ENCODE results near the gene COQ3.

COQ3 gene

DNA sequence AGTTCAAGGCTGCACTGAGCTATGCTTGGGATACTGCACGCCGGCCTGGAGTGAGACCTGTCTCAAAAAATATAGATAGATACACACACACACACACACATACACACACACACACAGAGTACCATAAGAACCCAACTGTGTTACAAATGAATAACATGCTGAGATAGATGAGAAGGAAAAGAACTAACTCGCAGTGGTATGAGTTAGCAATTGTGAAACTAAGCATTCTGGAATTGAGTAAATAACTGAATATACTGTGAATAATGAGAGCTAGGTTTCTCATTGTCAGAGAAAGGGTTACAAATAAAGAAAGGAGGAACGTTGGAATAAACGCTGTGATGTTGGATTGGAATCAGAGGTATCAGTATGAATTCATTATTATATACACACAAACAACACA, 30.0 kb downstream of the COQ3 start:
- no peak for DNase-seq (ENCODE audit: low read depth in 1 of 2, low spot score in 1 of 2)
- in situ Hi-C loops (cut with HindIII; ENCODE audit: low pct_unique_long_range_greater_than_20kb, low sequenced_read_pairs), result no loop called here

GRCh38 chr6:99362678-99363268, 31.2 kb downstream of the COQ3 start:
- no peak for DNase-seq (ENCODE audit: low read depth in 1 of 2, low spot score in 1 of 2)
- no peak for TF ChIP-seq JUND (IDR thresholded peaks at IDR 0.05; ENCODE audit: low read depth)
- in situ Hi-C loops (cut with HindIII; ENCODE audit: low pct_unique_long_range_greater_than_20kb, low sequenced_read_pairs), result no loop called here

More for the DNA sequence above, 30.0 kb downstream of the COQ3 start:
- TF ChIP-seq JUND (IDR thresholded peaks at IDR 0.05; ENCODE audit: low read depth), result no peak

GRCh38 chr6:99359800-99360199, 34.2 kb downstream of the COQ3 start:
- no peak for TF ChIP-seq JUND (IDR thresholded peaks at IDR 0.05; ENCODE audit: low read depth)
- DNase-seq (ENCODE audit: low read depth in 1 of 2, low spot score in 1 of 2), result no peak
- in situ Hi-C loops (cut with HindIII; ENCODE audit: low pct_unique_long_range_greater_than_20kb, low sequenced_read_pairs), result no loop called here

- TF ChIP-seq JUND (IDR thresholded peaks at IDR 0.05; ENCODE audit: low read depth), result no peak
- in situ Hi-C loops (cut with HindIII; ENCODE audit: low pct_unique_long_range_greater_than_20kb, low sequenced_read_pairs), result no loop called here
- DNase-seq (ENCODE audit: low read depth in 1 of 2, low spot score in 1 of 2), result no peak
These were observed 37.4 kb downstream of the COQ3 start for GRCh38 chr6:99356641-99357040.

DNA sequence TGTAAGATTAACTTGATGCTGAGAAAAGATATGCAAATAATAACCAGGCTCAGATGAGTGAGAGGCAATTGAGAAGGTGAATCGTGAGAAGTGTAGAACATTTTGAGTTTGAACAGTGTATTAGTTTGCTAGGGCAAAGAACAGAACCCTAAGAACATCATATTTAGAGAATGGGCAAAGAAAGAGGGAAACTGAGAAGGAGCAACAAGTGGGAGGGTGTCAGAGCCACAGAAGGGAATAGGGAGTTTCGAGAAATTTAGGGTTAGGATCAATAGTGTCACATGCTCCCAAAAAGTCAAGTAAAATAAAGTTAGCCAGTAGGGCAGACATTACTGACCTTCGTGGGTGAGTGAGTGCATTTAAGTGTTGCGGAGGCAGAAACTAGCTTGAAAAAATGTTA, 39.0 kb downstream of the COQ3 start:
- no peak for DNase-seq (ENCODE audit: low read depth in 1 of 2, low spot score in 1 of 2)
- no peak for TF ChIP-seq JUND (IDR thresholded peaks at IDR 0.05; ENCODE audit: low read depth)
- in situ Hi-C loops (cut with HindIII; ENCODE audit: low pct_unique_long_range_greater_than_20kb, low sequenced_read_pairs), result no loop called here

DNA sequence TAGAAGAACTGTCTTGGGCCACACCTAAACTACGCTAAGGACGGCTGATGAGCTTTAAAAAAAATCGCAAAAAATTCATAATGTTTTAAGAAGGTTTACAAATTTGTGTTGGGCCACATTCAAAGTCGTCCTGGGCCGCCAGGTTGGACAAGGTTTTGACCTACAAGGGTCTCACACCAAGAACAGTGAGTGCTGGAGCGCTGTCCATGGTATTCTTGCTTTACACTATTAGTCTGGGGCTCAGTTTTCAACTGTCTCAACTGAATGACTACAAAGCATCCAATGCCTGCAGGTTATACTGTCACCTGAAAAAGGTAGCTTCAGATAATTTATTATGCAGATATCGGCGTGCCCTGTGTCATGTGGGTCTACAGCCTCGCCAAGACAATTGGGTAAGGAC, 40.9 kb downstream of the COQ3 start:
- no peak for TF ChIP-seq JUND (IDR thresholded peaks at IDR 0.05; ENCODE audit: low read depth)
- in situ Hi-C loops (cut with HindIII; ENCODE audit: low pct_unique_long_range_greater_than_20kb, low sequenced_read_pairs), result no loop called here
- peak in 1 of 2 experiments; percentile 41 for DNase-seq (ENCODE audit: low read depth in 1 of 2, low spot score in 1 of 2)

DNA sequence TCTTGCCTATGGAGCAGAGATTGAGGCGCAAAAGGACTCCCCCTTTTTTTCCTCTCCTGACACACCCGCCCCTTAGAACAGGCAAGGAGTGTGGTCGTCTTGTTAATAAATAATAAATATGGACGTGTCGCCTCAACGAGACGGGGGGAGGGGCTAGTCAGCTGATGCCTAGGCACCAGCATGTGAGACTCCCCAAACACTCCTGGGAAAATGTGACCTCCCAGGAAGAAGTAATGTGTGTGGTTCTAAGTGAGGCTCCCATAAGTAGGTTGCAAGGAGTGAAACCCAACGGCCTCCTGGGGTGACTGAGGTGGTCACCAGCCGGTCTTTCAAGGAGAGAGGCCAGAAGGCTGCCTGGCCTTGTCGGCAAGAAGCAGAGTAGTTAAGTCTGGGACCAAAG, 43.4 kb downstream of the COQ3 start:
- TF ChIP-seq JUND (IDR thresholded peaks at IDR 0.05; ENCODE audit: low read depth), result no peak
- in situ Hi-C loops (cut with HindIII; ENCODE audit: low pct_unique_long_range_greater_than_20kb, low sequenced_read_pairs), result no loop called here
- no peak for DNase-seq (ENCODE audit: low read depth in 1 of 2, low spot score in 1 of 2)

- DNase-seq (ENCODE audit: low read depth in 1 of 2, low spot score in 1 of 2), result peak; percentile 55 to 76
- no peak for TF ChIP-seq JUND (IDR thresholded peaks at IDR 0.05; ENCODE audit: low read depth)
- in situ Hi-C loops (cut with HindIII; ENCODE audit: low pct_unique_long_range_greater_than_20kb, low sequenced_read_pairs), result no loop called here
These were observed 44.5 kb downstream of the COQ3 start, which contains the start of gene FAXC for GRCh38 chr6:99349171-99350141. Gene FAXC, minus strand, starts transcription at chr6:99349674. Its CDS starts 302 bp downstream, at chr6:99349372.

GRCh38 chr6:99348288-99349170, 45.5 kb downstream of the COQ3 start:
- in situ Hi-C loops (cut with HindIII; ENCODE audit: low pct_unique_long_range_greater_than_20kb, low sequenced_read_pairs), result no loop called here
- no peak for TF ChIP-seq JUND (IDR thresholded peaks at IDR 0.05; ENCODE audit: low read depth)
- DNase-seq (ENCODE audit: low read depth in 1 of 2, low spot score in 1 of 2), result no peak

DNA sequence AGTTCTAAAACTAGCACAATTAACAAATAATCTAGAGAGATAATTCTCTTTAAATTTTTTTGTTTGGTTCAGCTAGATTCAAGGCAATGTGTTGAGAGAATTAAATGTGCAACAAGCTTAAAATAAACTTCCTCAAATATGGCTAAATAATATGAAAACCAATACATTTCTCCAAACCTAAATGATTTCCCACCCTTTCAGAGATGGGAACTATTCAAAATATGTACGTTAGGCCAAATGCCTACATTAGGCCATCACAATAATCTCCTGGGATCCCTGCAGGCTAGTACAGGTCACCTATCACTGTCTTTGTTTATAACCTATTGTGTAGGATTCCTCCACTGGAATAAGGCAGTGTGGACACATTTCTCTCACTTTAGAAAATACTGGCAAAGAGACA, 46.2 kb downstream of the COQ3 start:
- no peak for TF ChIP-seq JUND (IDR thresholded peaks at IDR 0.05; ENCODE audit: low read depth)
- no peak for DNase-seq (ENCODE audit: low read depth in 1 of 2, low spot score in 1 of 2)
- in situ Hi-C loops (cut with HindIII; ENCODE audit: low pct_unique_long_range_greater_than_20kb, low sequenced_read_pairs), result no loop called here

DNA sequence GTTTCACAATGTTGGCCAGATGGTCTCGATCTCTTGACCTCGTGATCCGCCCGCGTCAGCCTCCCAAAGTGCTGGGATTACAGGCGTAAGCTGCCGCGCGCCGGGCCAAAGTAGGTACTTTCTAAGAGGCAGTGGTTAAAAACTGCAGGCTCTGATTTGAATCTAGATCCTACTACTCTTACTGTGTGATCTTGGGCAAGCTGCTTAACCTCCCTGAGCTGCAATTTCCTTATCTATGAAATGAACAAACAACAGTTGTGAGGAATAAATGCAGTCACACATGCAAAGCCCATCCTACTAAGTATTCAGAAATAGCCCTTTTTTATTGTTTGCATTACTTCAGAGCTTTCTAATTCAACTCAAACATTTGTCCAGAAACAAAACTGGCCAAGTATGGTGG, 47.4 kb downstream of the COQ3 start:
- no peak for TF ChIP-seq JUND (IDR thresholded peaks at IDR 0.05; ENCODE audit: low read depth)
- in situ Hi-C loops (cut with HindIII; ENCODE audit: low pct_unique_long_range_greater_than_20kb, low sequenced_read_pairs), result no loop called here
- no peak for DNase-seq (ENCODE audit: low read depth in 1 of 2, low spot score in 1 of 2)

- in situ Hi-C loops (cut with HindIII; ENCODE audit: low pct_unique_long_range_greater_than_20kb, low sequenced_read_pairs), result no loop called here
- TF ChIP-seq JUND (IDR thresholded peaks at IDR 0.05; ENCODE audit: low read depth), result no peak
- DNase-seq (ENCODE audit: low read depth in 1 of 2, low spot score in 1 of 2), result no peak
These were observed 48.8 kb downstream of the COQ3 start for GRCh38 chr6:99345164-99345563.
